Cardiac muscle cell (in vitro differentiated cells and primary cell): ENCODE results near the gene SLC15A4. TPM values are rescaled to one million over a fixed set of nuclear protein-coding genes. Genes with fewer than 3 reads are reported as not detected.

ENCODE experiments used
- DNase-seq, 2 donors: peaks; one replicate each; pipeline versions ENCODE4 v3.0.0 to v3.0.0-alpha.2; 2010 to 2017; ENCODE audit warnings: low read depth in 1 of 2, low spot score in 1 of 2
- H3K27ac ChIP-seq: fragments of 200-600 bp; sonication (generic); 2 replicates; pipeline ENCODE4 v1.5.1; 2016
- H3K27me3 ChIP-seq: fragments of 200-600 bp; sonication (generic); 2 replicates; pipeline ENCODE4 v1.6.0; 2016; ENCODE audit warnings: control low read depth
- H3K36me3 ChIP-seq: fragments of 200-600 bp; sonication (generic); 2 replicates; pipeline ENCODE4 v1.5.1; 2016; ENCODE audit warnings: control low read depth
- H3K4me1 ChIP-seq: fragments of 200-600 bp; sonication (generic); 2 replicates; pipeline ENCODE4 v1.8.1; 2017; ENCODE audit warnings: low read depth, mild to moderate bottlenecking, mixed run types
- H3K4me3 ChIP-seq: fragments of 200-600 bp; sonication (generic); 2 replicates; pipeline ENCODE4 v1.5.1; 2016; ENCODE audit warnings: mild to moderate bottlenecking
- H3K9me3 ChIP-seq: fragments of 200-600 bp; sonication (generic); 2 replicates; pipeline ENCODE4 v1.5.1; 2017; ENCODE audit warnings: low read depth, mild to moderate bottlenecking, control low read depth
- polyA plus RNA-seq: library from polyadenylated mRNA; unstranded; fragments of >200 nt; fragmentation: Nextera tagmentation; extraction: Ambion mirVana; gene quantifications from 2 replicates; pipeline ENCODE4 v1.2.1, GENCODE V29; 2016
- total RNA-seq: library from RNA; depleted of rRNA; stranded (reverse); fragments of >200 nt; gene quantifications from 2 replicates; pipeline ENCODE4 v1.2.3, GENCODE V29; 2016
- TF ChIP-seq, protein P1 (sequence below): IDR thresholded peaks from 2 replicates; pipeline ENCODE4 v1.5.1; 2012; ENCODE audit warnings: low read depth, mild to moderate bottlenecking, low read length

The SLC15A4 gene
- total and polyA plus RNA-seq, 2 experiments from 2014 or later = 27.2 to 39.4 TPM

- Histone ChIP-seq H3K4me3 (no peak overlapping the region), H3K4me1 (peaks cover 3% of the 10 kb centered on the region), H3K27ac (no peak overlapping the region), H3K36me3 (peaks cover 34% of the 10 kb centered on the region), H3K9me3 (no peaks in the 10 kb centered on the region), H3K27me3 (no peaks in the 10 kb centered on the region)
- no peak for DNase-seq
- TF ChIP-seq, protein P1, sequence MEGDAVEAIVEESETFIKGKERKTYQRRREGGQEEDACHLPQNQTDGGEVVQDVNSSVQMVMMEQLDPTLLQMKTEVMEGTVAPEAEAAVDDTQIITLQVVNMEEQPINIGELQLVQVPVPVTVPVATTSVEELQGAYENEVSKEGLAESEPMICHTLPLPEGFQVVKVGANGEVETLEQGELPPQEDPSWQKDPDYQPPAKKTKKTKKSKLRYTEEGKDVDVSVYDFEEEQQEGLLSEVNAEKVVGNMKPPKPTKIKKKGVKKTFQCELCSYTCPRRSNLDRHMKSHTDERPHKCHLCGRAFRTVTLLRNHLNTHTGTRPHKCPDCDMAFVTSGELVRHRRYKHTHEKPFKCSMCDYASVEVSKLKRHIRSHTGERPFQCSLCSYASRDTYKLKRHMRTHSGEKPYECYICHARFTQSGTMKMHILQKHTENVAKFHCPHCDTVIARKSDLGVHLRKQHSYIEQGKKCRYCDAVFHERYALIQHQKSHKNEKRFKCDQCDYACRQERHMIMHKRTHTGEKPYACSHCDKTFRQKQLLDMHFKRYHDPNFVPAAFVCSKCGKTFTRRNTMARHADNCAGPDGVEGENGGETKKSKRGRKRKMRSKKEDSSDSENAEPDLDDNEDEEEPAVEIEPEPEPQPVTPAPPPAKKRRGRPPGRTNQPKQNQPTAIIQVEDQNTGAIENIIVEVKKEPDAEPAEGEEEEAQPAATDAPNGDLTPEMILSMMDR = no peak
Measured at GRCh38 chr12:128792398-128792797, 31.4 kb downstream of the SLC15A4 start.

- H3K27ac ChIP-seq = no peak overlapping the region
- no peaks in the 10 kb centered on the region for H3K9me3 ChIP-seq
- H3K4me3 ChIP-seq = no peak overlapping the region
- peaks cover 5% of the 10 kb centered on the region for H3K4me1 ChIP-seq
- no peak for DNase-seq
- peaks cover 30% of the 10 kb centered on the region for H3K36me3 ChIP-seq
- no peaks in the 10 kb centered on the region for H3K27me3 ChIP-seq
- TF ChIP-seq, protein P1 = no peak
Measured at GRCh38 chr12:128791395-128792322, 32.1 kb downstream of the SLC15A4 start.

DNA sequence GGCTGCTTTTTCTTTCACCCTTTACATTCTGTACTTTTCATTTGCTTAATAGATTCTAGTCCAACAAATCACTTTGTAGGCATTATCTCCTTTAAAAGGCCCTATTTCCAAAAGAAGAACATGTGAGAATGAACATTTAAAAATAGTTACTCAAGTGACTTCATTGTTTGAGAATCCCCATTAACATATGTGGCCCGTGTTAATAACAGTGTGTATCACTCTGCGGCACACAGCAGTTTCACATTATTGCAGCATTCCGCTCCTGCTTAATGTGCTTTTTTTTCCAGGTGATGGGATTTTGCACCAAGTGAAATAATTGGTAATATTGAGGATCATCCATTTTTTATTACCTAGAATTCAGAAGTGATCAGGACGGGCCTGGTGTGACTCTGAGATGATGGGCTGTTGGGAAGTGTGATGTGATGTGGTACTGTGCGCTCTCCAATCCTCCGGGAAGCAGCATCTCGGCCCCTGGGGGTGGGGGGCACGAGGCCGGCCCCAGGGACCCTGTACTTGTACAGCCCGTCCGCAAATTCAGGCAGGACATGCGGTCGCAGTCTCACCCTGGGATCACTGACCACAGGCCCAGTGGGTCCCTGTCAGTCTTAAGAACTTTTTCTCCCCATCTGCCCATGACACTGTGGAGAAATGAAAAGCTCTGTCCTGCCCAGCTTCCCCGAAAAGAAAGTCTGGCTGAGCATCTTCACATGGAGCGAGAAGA, 32.9 kb downstream of the SLC15A4 start:
- Histone ChIP-seq H3K27me3 (no peaks in the 10 kb centered on the region), H3K27ac (no peak overlapping the region), H3K4me1 (peaks cover 5% of the 10 kb centered on the region), H3K4me3 (no peak overlapping the region), H3K36me3 (peaks cover 27% of the 10 kb centered on the region), H3K9me3 (no peaks in the 10 kb centered on the region)
- TF ChIP-seq, protein P1 = no peak
- no peak for DNase-seq

DNA sequence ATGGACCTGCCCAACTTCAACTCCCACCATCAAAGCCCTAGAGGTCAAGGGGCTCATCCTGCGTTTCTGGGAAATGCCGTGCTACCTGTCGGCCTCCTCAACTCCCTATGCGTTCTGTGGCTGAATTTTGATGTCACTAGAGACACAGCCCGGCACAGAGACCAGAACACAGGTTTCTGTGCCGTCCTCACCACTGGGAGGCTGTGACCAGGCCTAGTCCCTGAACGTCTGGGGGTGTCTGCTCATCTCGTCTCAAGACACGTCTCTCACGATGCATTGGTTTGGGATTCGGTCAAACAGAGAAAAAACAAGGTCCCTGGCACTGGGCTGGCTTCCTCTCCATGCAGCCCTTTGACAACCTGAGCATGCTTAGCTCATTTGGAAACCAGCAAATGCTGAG, 33.5 kb downstream of the SLC15A4 start:
- no peaks in the 10 kb centered on the region for H3K9me3 ChIP-seq
- peaks cover 22% of the 10 kb centered on the region for H3K36me3 ChIP-seq
- no peak for DNase-seq

GRCh38 chr12:128789356-128789929, 34.3 kb downstream of the SLC15A4 start:
- H3K4me3 ChIP-seq = no peak overlapping the region

More for the DNA sequence above, 33.5 kb downstream of the SLC15A4 start:
- Histone ChIP-seq H3K27ac (no peak overlapping the region), H3K4me3 (no peak overlapping the region), H3K4me1 (peaks cover 5% of the 10 kb centered on the region), H3K27me3 (no peaks in the 10 kb centered on the region)
- TF ChIP-seq, protein P1 = no peak

More at GRCh38 chr12:128789356-128789929, 34.3 kb downstream of the SLC15A4 start:
- H3K9me3 ChIP-seq = no peaks in the 10 kb centered on the region
- TF ChIP-seq, protein P1 = no peak
- no peak for DNase-seq
- H3K27ac ChIP-seq = no peak overlapping the region
- peaks cover 21% of the 10 kb centered on the region for H3K36me3 ChIP-seq
- H3K27me3 ChIP-seq = no peaks in the 10 kb centered on the region
- H3K4me1 ChIP-seq = peaks cover 5% of the 10 kb centered on the region
